ENCODE results near the gene SPSB4.

DNA sequence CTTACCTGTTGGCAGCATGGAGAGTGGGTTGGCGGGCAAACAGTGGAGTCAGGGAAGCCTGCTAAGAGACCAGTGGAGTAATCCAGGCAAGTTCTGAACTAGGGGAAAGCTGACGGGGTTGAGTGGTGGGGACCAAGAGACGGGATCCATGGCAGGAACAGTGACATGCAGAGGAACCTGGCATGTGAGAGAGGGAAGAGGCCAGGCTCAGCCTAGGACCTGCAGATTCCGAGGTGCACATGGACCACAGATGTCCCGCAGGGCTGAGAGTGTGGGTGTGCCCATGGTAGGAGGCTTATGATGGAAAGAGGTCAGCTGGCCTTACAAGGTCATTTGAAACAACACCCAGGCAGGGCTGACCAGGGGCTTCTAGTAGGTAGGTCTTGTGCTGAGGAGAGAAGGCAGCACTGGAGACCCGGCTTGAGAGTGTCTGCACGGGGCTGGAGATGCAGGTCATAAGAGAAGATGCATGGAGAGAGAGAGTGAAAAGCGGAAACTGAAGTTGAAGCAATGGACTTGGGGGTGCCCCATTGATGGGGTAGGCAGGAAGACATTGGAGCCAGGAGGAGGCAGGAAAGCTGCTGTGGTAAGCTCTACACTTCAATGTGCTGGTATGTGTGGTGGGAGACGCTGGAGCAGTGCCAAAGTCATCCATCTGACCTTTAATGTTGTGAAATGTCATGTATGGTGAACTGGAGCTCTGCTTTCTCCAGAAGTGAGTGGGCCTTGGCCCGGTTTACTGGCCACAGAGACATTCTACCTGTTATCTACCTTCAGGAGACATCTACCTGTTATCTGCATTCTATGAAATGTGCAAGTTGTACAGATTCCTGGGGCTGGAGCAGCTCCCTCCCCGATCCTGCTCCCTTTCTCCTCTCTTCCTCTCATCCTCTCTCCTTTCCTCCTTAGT lies 4.6 kb downstream of the SPSB4 start:
- TF ChIP-seq, protein P1, sequence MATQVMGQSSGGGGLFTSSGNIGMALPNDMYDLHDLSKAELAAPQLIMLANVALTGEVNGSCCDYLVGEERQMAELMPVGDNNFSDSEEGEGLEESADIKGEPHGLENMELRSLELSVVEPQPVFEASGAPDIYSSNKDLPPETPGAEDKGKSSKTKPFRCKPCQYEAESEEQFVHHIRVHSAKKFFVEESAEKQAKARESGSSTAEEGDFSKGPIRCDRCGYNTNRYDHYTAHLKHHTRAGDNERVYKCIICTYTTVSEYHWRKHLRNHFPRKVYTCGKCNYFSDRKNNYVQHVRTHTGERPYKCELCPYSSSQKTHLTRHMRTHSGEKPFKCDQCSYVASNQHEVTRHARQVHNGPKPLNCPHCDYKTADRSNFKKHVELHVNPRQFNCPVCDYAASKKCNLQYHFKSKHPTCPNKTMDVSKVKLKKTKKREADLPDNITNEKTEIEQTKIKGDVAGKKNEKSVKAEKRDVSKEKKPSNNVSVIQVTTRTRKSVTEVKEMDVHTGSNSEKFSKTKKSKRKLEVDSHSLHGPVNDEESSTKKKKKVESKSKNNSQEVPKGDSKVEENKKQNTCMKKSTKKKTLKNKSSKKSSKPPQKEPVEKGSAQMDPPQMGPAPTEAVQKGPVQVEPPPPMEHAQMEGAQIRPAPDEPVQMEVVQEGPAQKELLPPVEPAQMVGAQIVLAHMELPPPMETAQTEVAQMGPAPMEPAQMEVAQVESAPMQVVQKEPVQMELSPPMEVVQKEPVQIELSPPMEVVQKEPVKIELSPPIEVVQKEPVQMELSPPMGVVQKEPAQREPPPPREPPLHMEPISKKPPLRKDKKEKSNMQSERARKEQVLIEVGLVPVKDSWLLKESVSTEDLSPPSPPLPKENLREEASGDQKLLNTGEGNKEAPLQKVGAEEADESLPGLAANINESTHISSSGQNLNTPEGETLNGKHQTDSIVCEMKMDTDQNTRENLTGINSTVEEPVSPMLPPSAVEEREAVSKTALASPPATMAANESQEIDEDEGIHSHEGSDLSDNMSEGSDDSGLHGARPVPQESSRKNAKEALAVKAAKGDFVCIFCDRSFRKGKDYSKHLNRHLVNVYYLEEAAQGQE (IDR thresholded peaks at IDR 0.05; ENCODE audit: insufficient read depth in 1 of 2, low read depth in 2 of 2, low read length in 1 of 2), result no peak
- TF ChIP-seq, protein P2, sequence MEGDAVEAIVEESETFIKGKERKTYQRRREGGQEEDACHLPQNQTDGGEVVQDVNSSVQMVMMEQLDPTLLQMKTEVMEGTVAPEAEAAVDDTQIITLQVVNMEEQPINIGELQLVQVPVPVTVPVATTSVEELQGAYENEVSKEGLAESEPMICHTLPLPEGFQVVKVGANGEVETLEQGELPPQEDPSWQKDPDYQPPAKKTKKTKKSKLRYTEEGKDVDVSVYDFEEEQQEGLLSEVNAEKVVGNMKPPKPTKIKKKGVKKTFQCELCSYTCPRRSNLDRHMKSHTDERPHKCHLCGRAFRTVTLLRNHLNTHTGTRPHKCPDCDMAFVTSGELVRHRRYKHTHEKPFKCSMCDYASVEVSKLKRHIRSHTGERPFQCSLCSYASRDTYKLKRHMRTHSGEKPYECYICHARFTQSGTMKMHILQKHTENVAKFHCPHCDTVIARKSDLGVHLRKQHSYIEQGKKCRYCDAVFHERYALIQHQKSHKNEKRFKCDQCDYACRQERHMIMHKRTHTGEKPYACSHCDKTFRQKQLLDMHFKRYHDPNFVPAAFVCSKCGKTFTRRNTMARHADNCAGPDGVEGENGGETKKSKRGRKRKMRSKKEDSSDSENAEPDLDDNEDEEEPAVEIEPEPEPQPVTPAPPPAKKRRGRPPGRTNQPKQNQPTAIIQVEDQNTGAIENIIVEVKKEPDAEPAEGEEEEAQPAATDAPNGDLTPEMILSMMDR (IDR thresholded peaks at IDR 0.05), result no peak
- TF ChIP-seq SIN3A (IDR thresholded peaks at IDR 0.05; ENCODE audit: borderline replicate concordance, insufficient read depth, low read depth, low read length) (no peak), POLR2AphosphoS5 (IDR thresholded peaks at IDR 0.05; ENCODE audit: low read depth, low read length) (no peak)
